H1 (cell line): Measurements from ENCODE around the gene PRRX2.

Experiments used
- CBX8 ChIP-seq: fragments of 300-800, 300-1000 bp; sonication (generic); IDR thresholded peaks from 2 replicates; pipeline ENCODE4 v1.7.1; 2016; ENCODE audit warnings: low read depth, low read length, borderline replicate concordance
- CHD2 ChIP-seq: IDR thresholded peaks from 2 replicates; pipeline ENCODE4 v1.6.1; 2012; ENCODE audit warnings: low read length, improper control_type of control experiment
- CTCF ChIP-seq, 3 experiments: IDR thresholded peaks; 1 replicate in 2 of 3; 2 replicates in 1 of 3; pipeline versions ENCODE4 v1.5.1 to v1.6.1; 2011; ENCODE audit warnings: low read length in 3 of 3, mild to moderate bottlenecking in 3 of 3, inconsistent platforms in 2 of 3, low read depth in 1 of 3, moderate library complexity in 1 of 3; ENCODE audit not compliant: insufficient read depth in 1 of 3; ENCODE audit errors: control extremely low read depth in 1 of 3
- JUND ChIP-seq: IDR thresholded peaks from 2 replicates; pipeline ENCODE4 v1.6.1; 2011; ENCODE audit warnings: mild to moderate bottlenecking, improper control_type of control experiment, low read length
- MAX ChIP-seq: IDR thresholded peaks from 2 replicates; pipeline ENCODE4 v1.6.1; 2012; ENCODE audit warnings: inconsistent platforms
- POLR2AphosphoS5 ChIP-seq: IDR thresholded peaks from 2 replicates; pipeline ENCODE4 v1.6.1; 2011; ENCODE audit warnings: low read depth, low read length

GRCh38 chr9:129694243-129694646, 28.8 kb downstream of the PRRX2 start:
- TF ChIP-seq CTCF (IDR thresholded peaks at IDR 0.05; ENCODE audit: control extremely low read depth in 1 of 3, insufficient read depth in 1 of 3, low read depth in 1 of 3, low read length in 3 of 3), result no peak
- no peak for TF ChIP-seq CBX8
- no peak for TF ChIP-seq MAX
- TF ChIP-seq CHD2, result no peak
- TF ChIP-seq JUND, result no peak
- TF ChIP-seq POLR2AphosphoS5, result no peak
